ENCODE data around the gene TTN. TPM values are rescaled to one million over a fixed set of nuclear protein-coding genes. Genes with fewer than 3 reads are reported as not detected.

Gene TTN
- total and polyA plus RNA-seq, 10 of the 15 experiments (the other 5 are each of a cell fraction or from before 2014, with no cell fraction given) = 0.15 to 9.0 (median 1.8) TPM

GRCh38 chr2:178761759-178762371 is 45.4 kb downstream of the TTN start:
- in situ Hi-C loops (cut with MboI) = loop anchor here (10.0 to 25.0 kb wide), 2 partner anchors 683 to 1000 kb away; no protein-coding TSS in a partner anchor
- no TSS peak for BruUV-seq (replicated peaks)
- peak; percentile 86 for FAIRE-seq
- TF ChIP-seq CTCF (IDR thresholded peaks at IDR 0.05 in 2 of 3, conservative IDR thresholded peaks at IDR 0.05 in 1 of 3; ENCODE audit: control insufficient read depth in 2 of 3, extremely low read depth in 1 of 3, insufficient read depth in 1 of 3, low read depth in 3 of 3, low read length in 3 of 3) = peak; percentile 68 to 79 (median 69)
- TF ChIP-seq GATAD2B (conservative IDR thresholded peaks at IDR 0.05; ENCODE audit: low read depth) = no peak
- TF ChIP-seq HDAC6 (IDR thresholded peaks at IDR 0.05; ENCODE audit: unreplicated experiment) = no peak
- no peak for TF ChIP-seq IKZF1 (conservative IDR thresholded peaks at IDR 0.05)
- no peak for TF ChIP-seq FOS (IDR thresholded peaks at IDR 0.05; ENCODE audit: borderline replicate concordance, extremely low read depth, insufficient read length)
- no peak for TF ChIP-seq NRF1 (conservative IDR thresholded peaks at IDR 0.05; ENCODE audit: low read depth, low read length)
- no peak for TF ChIP-seq SUPT20H (IDR thresholded peaks at IDR 0.05; ENCODE audit: borderline replicate concordance, control insufficient read depth, low read depth, low read length)
- no peak for TF ChIP-seq RFX5 (IDR thresholded peaks at IDR 0.05; ENCODE audit: low read depth, low read length)
- no peak for TF ChIP-seq ETV6 (conservative IDR thresholded peaks at IDR 0.05 in 1 of 2, IDR thresholded peaks at IDR 0.05 in 1 of 2; ENCODE audit: borderline replicate concordance in 1 of 2, low read depth in 1 of 2)
- TF ChIP-seq JUNB (IDR thresholded peaks at IDR 0.05) = no peak
- TF ChIP-seq ATF2 (IDR thresholded peaks at IDR 0.05; ENCODE audit: low read length) = no peak
- no peak for TF ChIP-seq NFIC (IDR thresholded peaks at IDR 0.05; ENCODE audit: low read depth, low read length)
- no peak for TF ChIP-seq RAD51 (IDR thresholded peaks at IDR 0.05)
- no peak for TF ChIP-seq CBX5 (IDR thresholded peaks at IDR 0.05; ENCODE audit: low read depth)
- no peak for TF ChIP-seq BHLHE40 (IDR thresholded peaks at IDR 0.05; ENCODE audit: borderline replicate concordance in 1 of 2, low read depth in 2 of 2, low read length in 1 of 2)
- no peak for TF ChIP-seq NFYA (IDR thresholded peaks at IDR 0.05; ENCODE audit: borderline replicate concordance, low read depth, low read length)
- TF ChIP-seq MYB (IDR thresholded peaks at IDR 0.05; ENCODE audit: borderline replicate concordance, low read depth, low read length) = no peak
- no peak for TF ChIP-seq KLF5 (IDR thresholded peaks at IDR 0.05; ENCODE audit: partially characterized antibody)
- no peak for TF ChIP-seq GABPA (IDR thresholded peaks at IDR 0.05; ENCODE audit: low read depth)
- TF ChIP-seq ZSCAN29 (IDR thresholded peaks at IDR 0.05) = no peak
- no peak for TF ChIP-seq POLR2A (IDR thresholded peaks at IDR 0.05; ENCODE audit: low read depth, low read length)
- TF ChIP-seq EGR1 (IDR thresholded peaks at IDR 0.05; ENCODE audit: borderline replicate concordance in 1 of 2, low read depth in 2 of 2, low read length in 2 of 2) = no peak

More at GRCh38 chr2:178761759-178762371, 45.4 kb downstream of the TTN start:
- ChIA-PET SMC1A (ENCODE audit: uncharacterized antibody, unreplicated experiment) (interaction anchor here (0.6 to 1.6 kb wide), 17 partner anchors 14 to 804 kb away, joined by 3 to 13 read pairs (median 4); no protein-coding TSS in a partner anchor), CTCF (interaction anchor here (0.7 to 2.2 kb wide), 39 partner anchors 11 to 1001 kb away, joined by 3 to 21 read pairs (median 4); no protein-coding TSS in a partner anchor), RAD21 (ENCODE audit: unreplicated experiment) (interaction anchor here (0.7 to 1.8 kb wide), 14 partner anchors 9 to 680 kb away, joined by 3 to 11 read pairs (median 4); no protein-coding TSS in a partner anchor), POLR2A (no interaction called here)
- Histone ChIP-seq H3K9ac (ENCODE audit: control insufficient read depth, insufficient read depth, low read length) (no peak overlapping the region), H2AFZ (ENCODE audit: control insufficient read depth, low read depth, low read length) (no peak overlapping the region), H3K36me3 (ENCODE audit: control insufficient read depth in 2 of 2, insufficient read depth in 2 of 2, low read length in 1 of 2) (no peaks in the 10 kb centered on the region), H3K4me2 (ENCODE audit: control insufficient read depth, insufficient read depth) (no peak overlapping the region), H4K20me1 (ENCODE audit: control insufficient read depth, insufficient read depth) (no peaks in the 10 kb centered on the region), H3K4me1 (ENCODE audit: control insufficient read depth, insufficient read depth, low read length) (no peaks in the 10 kb centered on the region), H3K4me3 (no peak overlapping the region), H3K79me2 (ENCODE audit: control insufficient read depth, insufficient read depth, low read length) (no peaks in the 10 kb centered on the region), H3K27me3 (replicated peaks in 1 of 2; ENCODE audit: control insufficient read depth in 2 of 2, insufficient read depth in 2 of 2, low read length in 1 of 2) (no peaks in the 10 kb centered on the region), H3K27ac (ENCODE audit: control insufficient read depth, insufficient read depth) (no peak overlapping the region), H3K9me3 (replicated peaks; ENCODE audit: control insufficient read depth, insufficient read depth, low read length) (no peaks in the 10 kb centered on the region)
- intact Hi-C loops (cut with micrococcal nuclease; ENCODE audit: unreplicated experiment) = loop anchor here (1.0 to 5.0 kb wide), 3 partner anchors 152 to 989 kb away; no protein-coding TSS in a partner anchor
- WGBS (ENCODE audit: insufficient coverage, insufficient replicate concordance, low lambda C conversion rate, missing lambda C conversion rate) = 9% methylated on average over 2 of the region's 2 CpGs
- peak; percentile 83 for ATAC-seq
- DNase-seq (ENCODE audit: low read depth, low spot score) = peak; percentile 12

Measured in GM12878 (cell line).